HEK293T (cell line): ENCODE data around the gene MRPL39.

Experiments used
- CTCF ChIA-PET: fragments of 350-600 bp; formaldehyde crosslinking; extraction: SDS; loops from one replicate; lab custom pipeline; 2021; ENCODE audit warnings: antibody characterized with exemption, inconsistent platforms; lab: Yijun Ruan, JAX
- POLR2A ChIA-PET: fragments of 350-600 bp; formaldehyde crosslinking; extraction: SDS; loops from one replicate; lab custom pipeline; 2020; ENCODE audit warnings: antibody characterized with exemption, inconsistent platforms; lab: Yijun Ruan, JAX
- DNase-seq: peaks from one replicate; pipeline ENCODE4 v3.0.0; 2012; ENCODE audit warnings: mixed read lengths; ENCODE audit errors: extremely low spot score
- ARNT ChIP-seq: fragments of 450-650 bp; IDR thresholded peaks from 2 replicates; pipeline ENCODE4 v1.6.1; 2017; ENCODE audit warnings: mild to moderate bottlenecking
- BHLHE40 ChIP-seq: fragments of 450-650 bp; IDR thresholded peaks from 2 replicates; pipeline ENCODE4 v1.6.1; 2016; ENCODE audit warnings: mild to moderate bottlenecking, moderate library complexity, borderline replicate concordance
- CTBP1 ChIP-seq: fragments of 450-650 bp; IDR thresholded peaks from 2 replicates; pipeline ENCODE4 v1.6.1; 2016; ENCODE audit warnings: borderline replicate concordance
- ELF4 ChIP-seq: fragments of 450-650 bp; IDR thresholded peaks from 2 replicates; pipeline ENCODE4 v1.6.1; 2017; ENCODE audit warnings: antibody characterized with exemption
- FOXA1 ChIP-seq: fragments of 450-650 bp; IDR thresholded peaks from 2 replicates; pipeline ENCODE4 v1.6.1; 2016; ENCODE audit warnings: mild to moderate bottlenecking
- FOXK2 ChIP-seq: fragments of 450-650 bp; IDR thresholded peaks from 2 replicates; pipeline ENCODE4 v1.6.1; 2016; ENCODE audit warnings: mild to moderate bottlenecking
- FOXM1 ChIP-seq: fragments of 450-650 bp; IDR thresholded peaks from 2 replicates; pipeline ENCODE4 v1.6.1; 2017; ENCODE audit warnings: mild to moderate bottlenecking, borderline replicate concordance
- HDGF ChIP-seq: fragments of 450-650 bp; IDR thresholded peaks from 2 replicates; pipeline ENCODE4 v1.6.1; 2017; ENCODE audit warnings: antibody characterized with exemption, borderline replicate concordance
- L3MBTL2 ChIP-seq: fragments of 450-650 bp; conservative IDR thresholded peaks from 2 replicates; pipeline ENCODE4 v1.6.1; 2016; ENCODE audit warnings: mild to moderate bottlenecking
- LEF1 ChIP-seq: fragments of 450-650 bp; IDR thresholded peaks from 2 replicates; pipeline ENCODE4 v1.6.1; 2017; ENCODE audit warnings: mild to moderate bottlenecking, borderline replicate concordance
- NFRKB ChIP-seq: fragments of 450-650 bp; IDR thresholded peaks from 2 replicates; pipeline ENCODE4 v1.6.1; 2016; ENCODE audit warnings: mild to moderate bottlenecking, moderate library complexity
- SP1 ChIP-seq: fragments of 450-650 bp; IDR thresholded peaks from 2 replicates; pipeline ENCODE4 v1.6.1; 2017
- SUZ12 ChIP-seq: fragments of 450-650 bp; IDR thresholded peaks from 2 replicates; pipeline ENCODE4 v1.6.1; 2016; ENCODE audit warnings: mild to moderate bottlenecking
- TARDBP ChIP-seq: fragments of 450-650 bp; IDR thresholded peaks from 2 replicates; pipeline ENCODE4 v1.6.1; 2016
- ZNF384 ChIP-seq: fragments of 450-650 bp; IDR thresholded peaks from 2 replicates; pipeline ENCODE4 v1.6.1; 2016
- TF ChIP-seq, protein P1 (sequence below): fragments of 450-650 bp; IDR thresholded peaks from 2 replicates; pipeline ENCODE4 v1.6.1; 2016

MRPL39 gene

DNA sequence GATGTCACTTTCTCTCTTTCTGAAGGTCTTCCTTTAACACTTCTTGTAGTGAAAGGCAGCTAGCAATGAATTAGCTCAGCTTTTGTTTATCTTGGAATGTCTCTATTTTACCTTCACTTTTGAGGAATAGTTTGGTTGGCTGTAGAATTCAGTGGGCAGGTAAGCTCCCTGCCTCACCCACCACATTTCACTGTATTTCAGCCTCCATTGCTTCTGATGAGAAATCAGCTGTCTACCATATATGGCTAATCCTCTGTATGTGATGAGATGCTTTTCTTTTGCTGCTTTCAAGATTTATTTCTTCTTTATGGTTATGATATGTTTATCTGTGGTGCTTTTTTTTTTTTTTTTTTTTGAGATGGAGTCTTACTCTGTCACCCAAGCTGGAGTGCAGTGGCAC is 70.1 kb downstream of the MRPL39 start:
- ChIA-PET POLR2A (no interaction called here), CTCF (no interaction called here)
- no peak for DNase-seq

DNA sequence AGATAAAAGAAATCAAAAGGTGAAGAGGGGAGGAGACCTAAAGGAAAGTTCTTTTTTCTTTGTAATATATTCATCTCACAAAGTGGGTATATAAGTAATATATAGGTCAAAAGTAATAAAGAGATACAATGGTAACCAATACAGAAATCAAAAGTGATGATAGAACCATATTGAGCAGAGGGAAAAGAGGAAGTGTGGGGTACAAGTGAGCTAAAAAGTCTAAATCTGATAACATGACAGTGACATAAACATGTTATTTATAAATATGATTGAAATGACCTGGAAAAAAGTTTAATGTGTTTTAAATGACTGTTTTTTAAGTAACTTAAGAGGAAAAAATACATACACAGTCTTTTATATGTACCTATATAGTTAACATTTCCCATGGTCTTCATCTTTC is 70.5 kb downstream of the MRPL39 start:
- CTCF ChIA-PET, result no interaction called here
- DNase-seq, result no peak
- TF ChIP-seq FOXA1 (no peak), HDGF (no peak), SP1 (no peak), FOXK2 (no peak), ZNF384 (no peak), SUZ12 (no peak), BHLHE40 (no peak), LEF1 (no peak), CTBP1 (no peak), FOXM1 (no peak), ARNT (no peak), NFRKB (no peak), ELF4 (no peak), L3MBTL2 (no peak), TARDBP (no peak)
- TF ChIP-seq, protein P1, sequence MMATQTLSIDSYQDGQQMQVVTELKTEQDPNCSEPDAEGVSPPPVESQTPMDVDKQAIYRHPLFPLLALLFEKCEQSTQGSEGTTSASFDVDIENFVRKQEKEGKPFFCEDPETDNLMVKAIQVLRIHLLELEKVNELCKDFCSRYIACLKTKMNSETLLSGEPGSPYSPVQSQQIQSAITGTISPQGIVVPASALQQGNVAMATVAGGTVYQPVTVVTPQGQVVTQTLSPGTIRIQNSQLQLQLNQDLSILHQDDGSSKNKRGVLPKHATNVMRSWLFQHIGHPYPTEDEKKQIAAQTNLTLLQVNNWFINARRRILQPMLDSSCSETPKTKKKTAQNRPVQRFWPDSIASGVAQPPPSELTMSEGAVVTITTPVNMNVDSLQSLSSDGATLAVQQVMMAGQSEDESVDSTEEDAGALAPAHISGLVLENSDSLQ, result no peak
- POLR2A ChIA-PET, result no interaction called here

More for the DNA sequence above, 70.1 kb downstream of the MRPL39 start:
- TF ChIP-seq NFRKB (no peak), FOXA1 (no peak), FOXK2 (no peak), SUZ12 (no peak), TARDBP (no peak), CTBP1 (no peak)

DNA sequence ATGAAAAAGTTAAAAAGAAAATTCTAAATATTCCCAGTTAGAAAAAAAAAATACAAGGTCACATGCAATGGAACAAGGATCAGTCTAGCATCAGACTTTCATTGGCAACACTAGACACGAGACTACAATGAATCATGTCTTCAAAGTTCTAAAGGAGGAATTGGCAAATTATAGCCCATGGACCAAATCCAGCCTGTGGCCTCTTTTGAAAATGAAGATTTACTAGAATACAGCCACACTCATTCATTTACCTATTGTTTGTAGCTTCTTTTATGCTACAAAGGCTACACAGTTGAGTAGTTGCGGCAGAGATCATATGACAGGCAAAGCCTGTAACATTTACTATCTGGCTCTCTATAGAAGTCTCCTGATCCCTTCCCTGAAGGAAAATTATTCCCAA is 71.4 kb downstream of the MRPL39 start:
- TF ChIP-seq L3MBTL2 (no peak), SUZ12 (no peak), FOXA1 (no peak), NFRKB (no peak), HDGF (no peak), SP1 (no peak), BHLHE40 (no peak), CTBP1 (no peak), FOXM1 (no peak), TARDBP (no peak), ZNF384 (no peak), ELF4 (no peak), FOXK2 (no peak), LEF1 (no peak), ARNT (no peak)
- TF ChIP-seq, protein P1, result no peak
- no peak for DNase-seq
- POLR2A ChIA-PET, result no interaction called here
- CTCF ChIA-PET, result no interaction called here
